ENCODE results near the gene NUDT14. TPM values are rescaled to one million over a fixed set of nuclear protein-coding genes. Genes with fewer than 3 reads are reported as not detected.

NUDT14 gene
- total RNA-seq, 1 donor from 2014 or later, result 5.5 TPM

GRCh38 chr14:105135700-105136395 lies 45.3 kb downstream of the NUDT14 start:
- no peak for DNase-seq (ENCODE audit: low spot score)
- H3K27ac ChIP-seq, result no peak overlapping the region
- H3K4me1 ChIP-seq, result no peaks in the 10 kb centered on the region
- H3K27me3 Mint-ChIP-seq (ENCODE audit: insufficient read depth, low read depth), result no peaks in the 10 kb centered on the region
- no peak overlapping the region for H3K4me3 Mint-ChIP-seq
- H3K4me1 Mint-ChIP-seq, result no peaks in the 10 kb centered on the region
- H3K36me3 Mint-ChIP-seq, result peaks cover 2% of the 10 kb centered on the region
- H3K9ac ChIP-seq, result no peak overlapping the region
- no peak overlapping the region for H2AFZ ChIP-seq (replicated peaks)
- H3K27ac Mint-ChIP-seq, result no peak overlapping the region
- peaks cover 21% of the 10 kb centered on the region for H3K9me3 Mint-ChIP-seq
- H3K36me3 ChIP-seq, result no peaks in the 10 kb centered on the region
- peaks cover 4% of the 10 kb centered on the region for H3K9me3 ChIP-seq (ENCODE audit: low read depth)
- no peak overlapping the region for H3K4me3 ChIP-seq
- no peak for TF ChIP-seq EZH2phosphoT487 (IDR thresholded peaks at IDR 0.05)
- no peak for TF ChIP-seq CTCF (IDR thresholded peaks at IDR 0.05)
- TF ChIP-seq EZH2 (IDR thresholded peaks at IDR 0.05), result no peak
- H3K79me2 ChIP-seq (ENCODE audit: low read depth), result no peaks in the 10 kb centered on the region
- H4K20me1 ChIP-seq (ENCODE audit: low read depth), result no peaks in the 10 kb centered on the region
- H3K27me3 ChIP-seq, result no peaks in the 10 kb centered on the region
- no peak overlapping the region for H3K4me2 ChIP-seq
- no peaks in the 10 kb centered on the region for H3F3A ChIP-seq (ENCODE audit: low read depth)

- H3K4me1 Mint-ChIP-seq, result no peaks in the 10 kb centered on the region
- H3K4me1 ChIP-seq, result no peaks in the 10 kb centered on the region
- H3K27ac Mint-ChIP-seq, result no peak overlapping the region
- H4K20me1 ChIP-seq (ENCODE audit: low read depth), result no peaks in the 10 kb centered on the region
- no peaks in the 10 kb centered on the region for H3K36me3 Mint-ChIP-seq
- H3K27me3 ChIP-seq, result no peaks in the 10 kb centered on the region
- H3K4me2 ChIP-seq, result no peak overlapping the region
- H3K27ac ChIP-seq, result no peak overlapping the region
- no peak for TF ChIP-seq EZH2 (IDR thresholded peaks at IDR 0.05)
- TF ChIP-seq EZH2phosphoT487 (IDR thresholded peaks at IDR 0.05), result no peak
- no peak overlapping the region for H3K4me3 Mint-ChIP-seq
- no peaks in the 10 kb centered on the region for H3K36me3 ChIP-seq
- peaks cover 6% of the 10 kb centered on the region for H3K27me3 Mint-ChIP-seq (ENCODE audit: insufficient read depth, low read depth)
- H3K9me3 Mint-ChIP-seq, result peaks cover 22% of the 10 kb centered on the region
- no peaks in the 10 kb centered on the region for H3F3A ChIP-seq (ENCODE audit: low read depth)
- H3K9me3 ChIP-seq (ENCODE audit: low read depth), result no peaks in the 10 kb centered on the region
- H2AFZ ChIP-seq (replicated peaks), result no peak overlapping the region
- DNase-seq (ENCODE audit: low spot score), result no peak
- H3K79me2 ChIP-seq (ENCODE audit: low read depth), result no peaks in the 10 kb centered on the region
- H3K9ac ChIP-seq, result no peak overlapping the region
- no peak overlapping the region for H3K4me3 ChIP-seq
These were observed 48.0 kb downstream of the NUDT14 start for GRCh38 chr14:105132921-105133654.

GRCh38 chr14:105131241-105131640 lies 49.9 kb downstream of the NUDT14 start:
- H3K27ac Mint-ChIP-seq, result no peak overlapping the region
- no peak overlapping the region for H3K9ac ChIP-seq

GRCh38 chr14:105128059-105128458 lies 53.1 kb downstream of the NUDT14 start:
- H3K4me1 Mint-ChIP-seq, result no peaks in the 10 kb centered on the region
- H3K27me3 ChIP-seq, result no peaks in the 10 kb centered on the region
- no peaks in the 10 kb centered on the region for H4K20me1 ChIP-seq (ENCODE audit: low read depth)
- H3K9me3 Mint-ChIP-seq, result peaks cover 24% of the 10 kb centered on the region
- H3K27me3 Mint-ChIP-seq (ENCODE audit: insufficient read depth, low read depth), result peaks cover 19% of the 10 kb centered on the region
- TF ChIP-seq CTCF (IDR thresholded peaks at IDR 0.05) (no peak), EZH2phosphoT487 (IDR thresholded peaks at IDR 0.05) (no peak), EZH2 (IDR thresholded peaks at IDR 0.05) (no peak)
- no peak overlapping the region for H3K27ac Mint-ChIP-seq
- no peaks in the 10 kb centered on the region for H3K36me3 ChIP-seq
- no peaks in the 10 kb centered on the region for H3K36me3 Mint-ChIP-seq
- H3K4me3 ChIP-seq, result no peak overlapping the region
- H2AFZ ChIP-seq (replicated peaks), result no peak overlapping the region
- H3K4me2 ChIP-seq, result no peak overlapping the region
- no peaks in the 10 kb centered on the region for H3K9me3 ChIP-seq (ENCODE audit: low read depth)
- no peaks in the 10 kb centered on the region for H3K4me1 ChIP-seq
- no peak overlapping the region for H3K4me3 Mint-ChIP-seq
- no peaks in the 10 kb centered on the region for H3K79me2 ChIP-seq (ENCODE audit: low read depth)
- H3K9ac ChIP-seq, result no peak overlapping the region
- no peak for DNase-seq (ENCODE audit: low spot score)
- H3K27ac ChIP-seq, result no peak overlapping the region
- no peaks in the 10 kb centered on the region for H3F3A ChIP-seq (ENCODE audit: low read depth)

More at GRCh38 chr14:105131241-105131640, 49.9 kb downstream of the NUDT14 start:
- Histone ChIP-seq H3K27me3 (no peaks in the 10 kb centered on the region), H4K20me1 (ENCODE audit: low read depth) (no peaks in the 10 kb centered on the region), H3K4me2 (no peak overlapping the region), H2AFZ (replicated peaks) (no peak overlapping the region), H3K9me3 (ENCODE audit: low read depth) (no peaks in the 10 kb centered on the region), H3K4me1 (no peaks in the 10 kb centered on the region), H3K36me3 (no peaks in the 10 kb centered on the region), H3F3A (ENCODE audit: low read depth) (no peaks in the 10 kb centered on the region), H3K4me3 (no peak overlapping the region), H3K27ac (no peak overlapping the region), H3K79me2 (ENCODE audit: low read depth) (no peaks in the 10 kb centered on the region)
- no peaks in the 10 kb centered on the region for H3K4me1 Mint-ChIP-seq
- H3K9me3 Mint-ChIP-seq, result peaks cover 24% of the 10 kb centered on the region
- no peaks in the 10 kb centered on the region for H3K36me3 Mint-ChIP-seq
- no peak for TF ChIP-seq EZH2phosphoT487 (IDR thresholded peaks at IDR 0.05)
- no peak overlapping the region for H3K4me3 Mint-ChIP-seq
- peaks cover 10% of the 10 kb centered on the region for H3K27me3 Mint-ChIP-seq (ENCODE audit: insufficient read depth, low read depth)
- no peak for DNase-seq (ENCODE audit: low spot score)
